MM.1S (cell line): Measurements from ENCODE around the gene ZCCHC8.
"Not testable (repeated sequence)": the region's sequence is repeated elsewhere in the genome, so short reads cannot be mapped to it uniquely, and the experiment has no call there.

Experiments used
- CTCF ChIP-seq: fragments of 300-600 bp; sonication (generic); IDR thresholded peaks from 2 replicates; pipeline ENCODE4 v1.5.1; 2016; ENCODE audit warnings: antibody characterized with exemption, low read length, mixed read lengths
- EZH2 ChIP-seq: fragments of 300-600 bp; sonication (generic); optimal IDR thresholded peaks from 2 replicates; pipeline ENCODE3; 2017; ENCODE audit warnings: low read depth, mild to moderate bottlenecking, antibody characterized with exemption, low read length, mixed read lengths

- not testable (repeated sequence) for TF ChIP-seq CTCF, EZH2
Measured at GRCh38 chr12:122444071-122444470, 56.7 kb downstream of the ZCCHC8 start.
